ENCODE data around the gene TSC2. TPM values are rescaled to one million over a fixed set of nuclear protein-coding genes. Genes with fewer than 3 reads are reported as not detected.

TSC2 gene
- total RNA-seq, 2 donors from 2014 or later, result 75.3 to 143 TPM

DNA sequence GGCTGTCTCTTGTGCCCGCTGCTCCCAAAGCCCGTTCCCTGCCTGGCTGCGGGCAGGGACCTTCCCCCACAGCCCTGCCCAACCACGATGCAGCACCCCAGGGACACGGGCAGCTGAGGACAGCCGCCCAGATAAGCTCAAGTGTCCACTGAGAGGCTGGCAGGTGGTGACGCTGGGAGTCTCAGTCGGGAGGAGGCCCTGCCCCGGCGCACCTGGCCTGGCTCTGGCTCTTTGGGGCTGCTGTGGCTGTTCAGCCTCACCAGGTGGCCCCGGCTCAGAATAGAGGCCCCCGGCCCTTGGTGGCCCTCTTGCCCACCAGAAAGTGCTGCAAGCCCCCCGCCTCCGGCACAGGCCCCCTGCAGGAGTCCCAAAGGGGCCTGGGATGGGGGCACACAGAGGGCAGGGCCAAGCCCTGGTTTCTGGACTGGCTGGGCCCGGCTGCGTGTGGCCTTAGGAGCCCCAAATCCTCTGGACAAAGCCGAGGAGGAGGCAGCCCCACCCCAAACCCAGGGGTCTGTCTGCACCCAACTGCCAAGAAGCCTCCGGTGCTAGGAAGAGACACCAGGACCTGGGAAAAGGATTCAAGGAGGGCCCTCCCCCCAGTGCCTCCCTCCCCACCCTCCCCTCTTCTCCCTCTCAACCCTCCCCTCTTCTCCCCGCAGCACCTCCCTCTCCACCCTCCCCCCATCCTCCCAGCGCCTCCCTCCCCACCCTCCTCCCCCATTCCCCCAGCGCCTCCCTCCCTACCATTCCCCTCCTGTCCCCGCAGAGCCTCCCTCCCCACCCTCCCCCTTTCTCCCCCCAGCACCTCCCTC, 5.4 kb upstream of the TSC2 start:
- peak; percentile 62 for DNase-seq
- TF ChIP-seq, protein P1, sequence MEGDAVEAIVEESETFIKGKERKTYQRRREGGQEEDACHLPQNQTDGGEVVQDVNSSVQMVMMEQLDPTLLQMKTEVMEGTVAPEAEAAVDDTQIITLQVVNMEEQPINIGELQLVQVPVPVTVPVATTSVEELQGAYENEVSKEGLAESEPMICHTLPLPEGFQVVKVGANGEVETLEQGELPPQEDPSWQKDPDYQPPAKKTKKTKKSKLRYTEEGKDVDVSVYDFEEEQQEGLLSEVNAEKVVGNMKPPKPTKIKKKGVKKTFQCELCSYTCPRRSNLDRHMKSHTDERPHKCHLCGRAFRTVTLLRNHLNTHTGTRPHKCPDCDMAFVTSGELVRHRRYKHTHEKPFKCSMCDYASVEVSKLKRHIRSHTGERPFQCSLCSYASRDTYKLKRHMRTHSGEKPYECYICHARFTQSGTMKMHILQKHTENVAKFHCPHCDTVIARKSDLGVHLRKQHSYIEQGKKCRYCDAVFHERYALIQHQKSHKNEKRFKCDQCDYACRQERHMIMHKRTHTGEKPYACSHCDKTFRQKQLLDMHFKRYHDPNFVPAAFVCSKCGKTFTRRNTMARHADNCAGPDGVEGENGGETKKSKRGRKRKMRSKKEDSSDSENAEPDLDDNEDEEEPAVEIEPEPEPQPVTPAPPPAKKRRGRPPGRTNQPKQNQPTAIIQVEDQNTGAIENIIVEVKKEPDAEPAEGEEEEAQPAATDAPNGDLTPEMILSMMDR (IDR thresholded peaks at IDR 0.05), result no peak
- Histone ChIP-seq H3K36me3 (no peaks in the 10 kb centered on the region), H3K27ac (peak overlapping the region; percentile 85), H3K9me3 (no peaks in the 10 kb centered on the region), H3K4me1 (peaks cover 60% of the 10 kb centered on the region), H3K4me3 (no peak overlapping the region), H3K27me3 (no peaks in the 10 kb centered on the region), H3K9ac (ENCODE audit: low read depth in 2 of 2, low read length in 2 of 2) (peak overlapping the region; percentile 13 to 68)
- intact Hi-C loops (cut with DNase I), result no loop called here

DNA sequence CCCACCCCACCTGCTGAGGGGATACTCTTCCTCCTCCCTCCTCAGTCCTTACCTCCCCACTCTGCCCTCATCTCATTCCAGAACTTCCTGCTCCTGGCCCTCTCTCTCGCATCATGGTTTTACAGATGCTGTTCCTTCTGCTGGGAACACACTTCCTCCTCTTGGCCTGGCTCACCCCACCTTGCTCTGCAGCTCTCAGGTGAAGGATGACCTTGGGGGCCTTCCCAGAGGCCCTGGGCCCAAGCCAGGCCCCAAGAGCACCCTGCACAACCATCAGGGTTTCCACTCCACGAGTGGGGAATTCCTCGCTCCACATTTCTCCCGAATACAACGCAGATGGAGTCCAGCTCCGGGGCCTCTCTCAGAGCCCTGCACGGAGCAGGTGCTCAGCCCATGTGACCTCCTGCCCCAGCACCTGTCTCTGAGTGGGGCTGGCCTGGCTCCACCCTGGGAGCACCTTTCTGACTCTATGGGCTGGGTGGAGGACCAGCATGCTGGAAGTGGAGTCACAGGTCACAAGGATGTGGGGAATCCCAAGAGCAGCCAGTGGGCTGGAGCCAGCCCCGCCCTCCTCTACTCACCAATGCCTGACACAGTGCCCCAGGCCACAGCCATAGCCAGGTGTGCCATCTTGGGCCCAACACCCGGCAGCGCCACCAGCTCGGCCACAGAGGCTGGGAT, 4.7 kb upstream of the TSC2 start:
- Histone ChIP-seq H3K9me3 (no peaks in the 10 kb centered on the region), H3K4me3 (no peak overlapping the region), H3K9ac (ENCODE audit: low read depth in 2 of 2, low read length in 2 of 2) (peak overlapping the region in 1 of 2 donors; percentile 64), H3K27me3 (no peaks in the 10 kb centered on the region), H3K36me3 (no peaks in the 10 kb centered on the region), H3K4me1 (peaks cover 60% of the 10 kb centered on the region), H3K27ac (peak overlapping the region; percentile 80)
- intact Hi-C loops (cut with DNase I), result no loop called here
- peak; percentile 86 for DNase-seq
- TF ChIP-seq, protein P1 (IDR thresholded peaks at IDR 0.05), result no peak

DNA sequence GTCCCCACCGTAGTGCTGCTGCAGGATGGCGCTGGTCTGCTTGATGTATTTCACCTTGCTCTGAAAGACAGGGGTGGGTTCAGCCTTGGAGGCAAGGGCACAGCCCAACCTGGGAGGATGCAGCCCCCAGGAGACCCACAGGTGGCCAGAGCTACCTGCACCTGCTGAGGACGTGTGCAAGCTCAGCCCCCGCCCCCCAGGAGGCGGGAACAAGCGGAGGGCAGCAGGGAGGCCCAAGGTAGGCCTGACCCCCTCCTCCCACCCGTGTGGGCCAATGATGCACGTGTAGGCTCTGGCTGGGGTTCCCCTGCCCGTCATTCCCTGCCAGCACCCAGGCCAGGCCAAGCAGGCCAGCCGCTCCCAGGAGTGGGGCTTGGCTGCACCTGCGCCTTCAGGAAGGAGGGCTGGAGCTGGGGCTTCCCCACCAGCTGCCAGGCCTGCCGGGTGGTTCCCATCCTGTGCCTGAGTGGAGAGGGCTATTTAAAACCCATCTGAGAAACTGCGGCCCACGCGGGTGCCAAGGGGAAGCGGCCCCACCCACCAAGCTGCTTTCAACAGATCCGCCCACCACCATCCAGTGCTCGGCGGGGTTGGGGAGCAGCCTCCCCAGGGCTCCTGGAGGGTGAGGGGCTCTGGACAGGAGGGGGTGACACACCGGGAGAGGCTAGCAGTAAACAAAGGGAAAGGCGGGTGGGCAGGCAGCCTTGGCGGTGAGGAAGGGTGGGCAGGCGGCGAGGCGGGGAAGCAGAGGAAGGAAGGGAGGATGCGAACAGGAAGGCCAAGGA, 3.9 kb upstream of the TSC2 start:
- peak; percentile 74 for DNase-seq
- TF ChIP-seq, protein P1 (IDR thresholded peaks at IDR 0.05), result no peak
- no peaks in the 10 kb centered on the region for H3K27me3 ChIP-seq
- peak overlapping the region in 1 of 2 donors; percentile 64 for H3K9ac ChIP-seq (ENCODE audit: low read depth in 2 of 2, low read length in 2 of 2)
- no peaks in the 10 kb centered on the region for H3K36me3 ChIP-seq
- no peak overlapping the region for H3K4me3 ChIP-seq
- intact Hi-C loops (cut with DNase I), result no loop called here
- peaks cover 63% of the 10 kb centered on the region for H3K4me1 ChIP-seq
- no peaks in the 10 kb centered on the region for H3K9me3 ChIP-seq
- peak overlapping the region; percentile 80 for H3K27ac ChIP-seq

DNA sequence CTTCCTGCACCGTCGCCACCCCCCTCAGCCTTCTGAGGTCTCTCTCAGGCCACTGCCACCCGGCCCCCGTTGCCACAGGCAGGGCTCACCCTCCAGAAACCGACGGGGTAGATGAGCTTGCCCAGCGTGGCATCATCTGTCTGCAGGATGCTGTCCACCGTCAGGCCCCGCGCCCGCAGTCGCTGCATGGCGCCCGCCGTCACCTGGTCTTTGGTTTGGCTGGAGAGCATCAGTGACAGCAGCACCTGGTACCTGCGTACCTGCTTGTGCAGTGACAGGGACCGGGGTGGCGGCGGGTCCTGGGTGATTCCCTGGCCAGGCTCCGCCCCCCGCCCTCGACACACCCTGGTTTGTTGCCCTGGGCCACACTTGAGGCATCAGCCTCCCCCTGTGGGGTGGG, 3.2 kb upstream of the TSC2 start:
- H3K4me1 ChIP-seq, result peaks cover 59% of the 10 kb centered on the region
- H3K27ac ChIP-seq, result peak overlapping the region; percentile 80
- peak overlapping the region in 1 of 2 donors; percentile 43 for H3K9ac ChIP-seq (ENCODE audit: low read depth in 2 of 2, low read length in 2 of 2)
- no peaks in the 10 kb centered on the region for H3K36me3 ChIP-seq
- H3K27me3 ChIP-seq, result no peaks in the 10 kb centered on the region
- no peak overlapping the region for H3K4me3 ChIP-seq
- TF ChIP-seq, protein P1 (IDR thresholded peaks at IDR 0.05), result no peak
- no peaks in the 10 kb centered on the region for H3K9me3 ChIP-seq
- DNase-seq, result peak; percentile 59
- intact Hi-C loops (cut with DNase I), result no loop called here

Measured in colonic mucosa (tissue), 4 donors.